Activated CD8-positive, alpha-beta memory T cell treated with anti-CD3 and anti-CD28 coated beads for 1 hour (primary cell): ENCODE data around the gene ATP6V0C.
"Not testable (repeated sequence)": the region's sequence is repeated elsewhere in the genome, so short reads cannot be mapped to it uniquely, and the experiment has no call there.

Experiments
- DNase-seq, 2 donors: peaks; one replicate each; pipeline ENCODE4 v3.0.0-alpha.2; 2020; ENCODE audit warnings: low read depth in 1 of 2; ENCODE audit errors: extremely low read depth in 1 of 2

ATP6V0C gene

GRCh38 chr16:2474877-2475412 lies 38.8 kb upstream of the ATP6V0C start, which contains the start of gene TBC1D24:
Gene TBC1D24 (plus strand): TSS chr16:2475127. CDS start chr16:2496149, 21,022 bp downstream.
- peak; percentile 27 to 70 for DNase-seq

GRCh38 chr16:2475413-2476344 lies 38.1 kb upstream of the ATP6V0C start:
- peak in 1 of 2 donors; percentile 31 for DNase-seq

GRCh38 chr16:2476345-2476720 lies 37.4 kb upstream of the ATP6V0C start:
- no peak for DNase-seq

- no peak for DNase-seq
Measured at GRCh38 chr16:2476741-2477140, 37.0 kb upstream of the ATP6V0C start.

- DNase-seq, result no peak
Measured at GRCh38 chr16:2477327-2477726, 36.4 kb upstream of the ATP6V0C start.

GRCh38 chr16:2478279-2478678 lies 35.5 kb upstream of the ATP6V0C start:
- no peak for DNase-seq

GRCh38 chr16:2479996-2480395 lies 33.8 kb upstream of the ATP6V0C start:
- not testable (repeated sequence) for DNase-seq

- DNase-seq, result no peak
Measured at GRCh38 chr16:2480948-2481347, 32.8 kb upstream of the ATP6V0C start.

GRCh38 chr16:2481676-2482075 lies 32.1 kb upstream of the ATP6V0C start:
- DNase-seq, result no peak

GRCh38 chr16:2482249-2482648 lies 31.5 kb upstream of the ATP6V0C start:
- DNase-seq, result no peak

GRCh38 chr16:2482708-2483534 lies 30.8 kb upstream of the ATP6V0C start:
- DNase-seq, result no peak

- no peak for DNase-seq
Measured at GRCh38 chr16:2483939-2484897, 29.5 kb upstream of the ATP6V0C start.

- DNase-seq, result no peak
Measured at GRCh38 chr16:2484898-2485508, 28.7 kb upstream of the ATP6V0C start.

- DNase-seq, result no peak
Measured at GRCh38 chr16:2485811-2486507, 27.8 kb upstream of the ATP6V0C start.

- DNase-seq, result peak; percentile 54 to 63
Measured at GRCh38 chr16:2486645-2487516, 26.9 kb upstream of the ATP6V0C start.

- no peak for DNase-seq
Measured at GRCh38 chr16:2487517-2487842, 26.3 kb upstream of the ATP6V0C start.

GRCh38 chr16:2487903-2488531 lies 25.7 kb upstream of the ATP6V0C start:
- DNase-seq, result no peak

- DNase-seq, result no peak
Measured at GRCh38 chr16:2489581-2489980, 24.2 kb upstream of the ATP6V0C start.
